Activated CD4-positive, alpha-beta T cell treated with anti-CD3 and anti-CD28 coated beads for 24 hours (primary cell): Measurements from ENCODE around the gene ADAMTS17.

Source experiments
- DNase-seq, 2 donors: peaks; one replicate each; pipeline ENCODE4 v3.0.0-alpha.2; 2020; ENCODE audit warnings: low read depth in 2 of 2

ADAMTS17 gene

GRCh38 chr15:100201376-100202280 is 140.1 kb downstream of the ADAMTS17 start:
- no peak for DNase-seq

- DNase-seq = no peak
These were observed 141.4 kb downstream of the ADAMTS17 start for GRCh38 chr15:100200287-100200880.

- DNase-seq = no peak
These were observed 142.0 kb downstream of the ADAMTS17 start for GRCh38 chr15:100199711-100200286.

- DNase-seq = no peak
These were observed 143.3 kb downstream of the ADAMTS17 start for GRCh38 chr15:100198442-100198841.

GRCh38 chr15:100196326-100197058 is 145.3 kb downstream of the ADAMTS17 start:
- DNase-seq = no peak

- no peak for DNase-seq
These were observed 146.8 kb downstream of the ADAMTS17 start for GRCh38 chr15:100194996-100195395.

- DNase-seq = no peak
These were observed 148.4 kb downstream of the ADAMTS17 start for GRCh38 chr15:100193277-100193860.

GRCh38 chr15:100192097-100193080 is 149.4 kb downstream of the ADAMTS17 start:
- DNase-seq = no peak

GRCh38 chr15:100191161-100191560 is 150.6 kb downstream of the ADAMTS17 start:
- no peak for DNase-seq

- DNase-seq = no peak
These were observed 151.1 kb downstream of the ADAMTS17 start for GRCh38 chr15:100190675-100191074.

- DNase-seq = no peak
These were observed 151.9 kb downstream of the ADAMTS17 start for GRCh38 chr15:100189849-100190248.

GRCh38 chr15:100189319-100189718 is 152.5 kb downstream of the ADAMTS17 start:
- DNase-seq = no peak

- DNase-seq = no peak
These were observed 154.1 kb downstream of the ADAMTS17 start for GRCh38 chr15:100187677-100188076.

- DNase-seq = no peak
These were observed 154.8 kb downstream of the ADAMTS17 start for GRCh38 chr15:100186960-100187359.

GRCh38 chr15:100186366-100186765 is 155.4 kb downstream of the ADAMTS17 start:
- DNase-seq = no peak

GRCh38 chr15:100183921-100184495 is 157.8 kb downstream of the ADAMTS17 start:
- DNase-seq = no peak

- no peak for DNase-seq
These were observed 160.9 kb downstream of the ADAMTS17 start for GRCh38 chr15:100180921-100181320.

- no peak for DNase-seq
These were observed 166.2 kb downstream of the ADAMTS17 start for GRCh38 chr15:100175406-100176114.

- no peak for DNase-seq
These were observed 166.9 kb downstream of the ADAMTS17 start for GRCh38 chr15:100174904-100175275.
